Hippocampal formation (tissue), 2 donors: Measurements from ENCODE around the gene TIMD4.

Source experiments
- DNase-seq, 2 donors: peaks; one replicate each; lab custom pipeline; 2025; lab: John Stamatoyannopoulos, UW

Gene TIMD4

DNA sequence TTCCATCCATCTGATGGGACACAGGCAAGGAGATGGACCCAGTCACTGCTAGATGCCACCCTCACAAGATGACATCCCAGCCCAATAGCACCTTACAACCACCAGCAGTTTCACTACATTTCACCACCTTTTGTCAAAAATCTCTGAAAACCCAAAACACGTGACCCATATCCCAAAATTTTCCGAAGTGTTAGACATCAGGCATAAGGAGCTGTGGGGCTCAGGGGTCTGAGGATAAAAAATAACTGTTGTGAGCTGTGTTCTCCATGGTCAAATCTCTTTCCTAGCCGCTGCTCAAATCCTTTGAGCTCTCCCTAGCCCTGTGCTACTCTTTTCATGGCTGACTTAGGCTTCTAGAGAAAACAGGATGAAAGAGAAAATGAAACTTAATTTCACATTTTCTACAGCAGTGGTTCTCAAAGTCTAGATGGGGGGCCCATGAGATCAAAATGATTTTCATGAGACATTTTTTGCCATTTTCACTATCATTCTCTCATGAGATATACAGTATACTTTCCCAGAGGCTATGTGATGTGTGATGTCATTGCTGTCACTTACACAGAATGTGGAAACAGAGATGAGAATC lies 40.7 kb downstream of the TIMD4 start:
- DNase-seq, result no peak

GRCh38 chr5:156920861-156921431 lies 42.1 kb downstream of the TIMD4 start:
- DNase-seq, result no peak

GRCh38 chr5:156920042-156920860 lies 42.8 kb downstream of the TIMD4 start:
- DNase-seq, result no peak

DNA sequence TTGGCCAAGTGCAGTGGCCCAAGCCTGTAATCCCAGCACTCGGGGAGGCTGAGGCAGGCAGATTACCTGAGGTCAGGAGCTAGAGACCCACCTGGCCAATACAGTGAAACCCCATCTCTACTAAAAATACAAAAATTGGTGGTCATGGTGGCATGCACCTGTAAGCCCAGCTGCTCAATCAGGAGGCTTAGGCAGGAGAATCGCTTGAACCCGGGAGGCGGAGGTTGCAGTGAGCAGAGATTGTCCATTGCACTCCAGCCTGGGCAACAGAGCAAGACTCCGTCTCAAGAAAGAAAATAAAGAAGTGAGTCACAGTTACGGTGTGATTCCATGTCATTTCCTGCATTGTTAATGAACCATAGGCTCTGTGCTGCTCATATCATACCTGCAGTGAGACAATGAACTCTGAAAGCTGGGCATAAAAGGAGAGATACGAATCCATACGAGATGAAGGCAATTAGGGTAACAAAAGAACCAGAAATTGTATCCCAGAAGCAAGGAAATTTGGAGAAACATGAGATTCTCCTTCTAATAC lies 44.6 kb downstream of the TIMD4 start:
- DNase-seq, result no peak

DNA sequence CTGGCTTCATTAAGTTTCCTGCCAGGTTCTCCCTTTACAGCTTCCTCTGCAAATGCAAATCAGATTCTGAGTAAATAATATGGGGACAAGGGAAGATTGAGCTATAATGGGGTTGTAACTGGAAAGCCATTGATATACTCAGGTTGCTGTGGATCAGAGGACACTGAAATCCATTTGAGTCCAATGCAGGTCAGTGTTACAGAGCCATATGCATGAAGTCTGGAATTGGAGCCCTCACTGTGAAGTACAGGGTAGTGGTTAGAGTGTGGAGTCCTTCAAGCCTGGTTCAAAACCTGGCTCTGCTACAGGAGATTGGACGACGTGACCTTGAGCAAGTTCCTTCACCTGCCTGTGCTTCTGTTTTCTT lies 48.7 kb downstream of the TIMD4 start:
- no peak for DNase-seq

- no peak for DNase-seq
Measured at GRCh38 chr5:156913719-156914370, 49.2 kb downstream of the TIMD4 start.

DNA sequence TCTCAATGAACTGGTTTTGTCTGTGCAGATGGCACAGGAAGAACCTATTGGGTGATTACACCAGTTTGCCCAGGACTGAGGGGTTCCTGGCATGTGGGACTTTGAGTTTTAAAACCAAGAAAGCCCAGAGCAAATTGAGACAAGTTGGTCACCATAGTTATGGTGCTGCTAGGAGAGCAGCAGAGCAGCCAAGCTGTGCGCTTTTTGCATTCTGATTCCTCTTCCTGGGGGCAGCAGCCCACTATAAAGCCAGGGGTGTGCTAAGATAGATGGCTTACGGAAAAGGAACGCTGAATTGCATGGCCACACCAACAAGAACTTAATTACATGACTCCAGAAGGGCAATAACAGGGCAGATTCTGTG lies 49.7 kb downstream of the TIMD4 start:
- DNase-seq, result no peak

GRCh38 chr5:156912869-156913268 lies 50.2 kb downstream of the TIMD4 start:
- DNase-seq, result no peak

GRCh38 chr5:156909180-156909579 lies 53.8 kb downstream of the TIMD4 start:
- DNase-seq, result no peak

DNA sequence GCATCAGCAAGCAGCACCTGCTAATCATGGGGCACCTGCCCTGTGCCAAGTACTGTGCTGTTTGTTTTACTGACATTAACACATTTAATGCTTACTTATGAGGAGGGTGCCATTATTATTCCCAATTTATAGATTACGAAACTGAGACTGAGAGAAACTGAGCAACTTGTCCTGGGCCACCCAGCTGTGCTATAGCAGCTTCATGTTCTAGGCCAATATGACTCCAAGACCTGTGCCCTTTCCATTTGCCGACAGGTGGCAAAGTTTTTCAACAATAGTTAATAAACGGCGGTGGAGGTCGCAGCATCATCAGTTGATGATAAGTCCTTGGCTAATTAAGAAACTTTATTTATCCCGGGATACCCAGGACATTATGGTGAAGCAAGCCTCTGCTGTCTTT lies 55.4 kb downstream of the TIMD4 start:
- no peak for DNase-seq

DNA sequence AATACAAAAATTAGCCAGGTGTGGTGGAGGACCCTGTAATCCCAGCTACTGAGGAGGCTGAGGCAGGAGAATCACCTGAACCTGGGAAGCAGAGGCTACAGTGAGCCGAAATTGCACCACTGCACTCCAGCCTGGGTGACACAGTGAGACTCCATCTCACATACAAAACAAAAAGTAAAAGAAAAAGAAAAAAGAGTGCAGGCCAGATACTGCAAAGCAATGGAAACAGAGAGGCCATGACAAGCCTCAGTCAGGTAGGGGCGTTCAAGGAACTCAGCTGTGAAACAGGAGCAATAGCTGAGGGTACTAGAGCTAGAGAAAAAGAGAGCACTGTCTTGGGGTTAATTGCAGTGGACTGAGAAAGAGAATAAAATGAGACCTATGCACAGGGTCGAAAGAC lies 56.2 kb downstream of the TIMD4 start:
- DNase-seq, result no peak

- no peak for DNase-seq
Measured at GRCh38 chr5:156896546-156896945, 66.5 kb downstream of the TIMD4 start.

- DNase-seq, result no peak
Measured at GRCh38 chr5:156893517-156893916, 69.5 kb downstream of the TIMD4 start.

- no peak for DNase-seq
Measured at GRCh38 chr5:156892864-156893263, 70.2 kb downstream of the TIMD4 start.

- no peak for DNase-seq
Measured at GRCh38 chr5:156892223-156892622, 70.8 kb downstream of the TIMD4 start.

- no peak for DNase-seq
Measured at GRCh38 chr5:156888520-156888919, 74.5 kb downstream of the TIMD4 start.

DNA sequence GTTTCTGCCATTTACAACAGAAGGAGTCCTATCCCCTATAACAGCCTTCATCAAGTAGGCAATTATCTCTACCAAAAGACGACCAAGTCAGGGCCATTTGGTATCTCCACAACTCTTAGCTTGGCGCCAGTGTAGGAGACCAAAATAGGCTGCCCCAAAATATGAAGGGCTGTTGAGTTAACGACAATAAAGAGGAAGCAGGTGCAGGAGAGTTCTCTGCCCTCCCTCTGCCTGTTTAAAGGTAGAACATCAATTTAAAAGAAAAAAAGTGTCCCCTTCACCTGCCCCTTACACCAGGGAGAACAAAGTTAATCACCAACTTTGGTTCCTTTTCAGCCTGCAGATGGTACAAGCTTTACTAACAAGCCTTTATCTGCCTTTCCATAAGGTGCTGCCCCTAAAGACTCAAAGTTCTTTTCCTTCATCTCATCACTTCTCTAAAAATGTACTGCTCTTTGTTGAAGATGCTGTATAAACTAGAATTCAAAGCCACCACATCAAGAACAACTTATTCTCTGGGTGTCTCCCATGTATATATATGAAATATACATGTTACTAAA lies 79.6 kb downstream of the TIMD4 start:
- DNase-seq, result no peak

DNA sequence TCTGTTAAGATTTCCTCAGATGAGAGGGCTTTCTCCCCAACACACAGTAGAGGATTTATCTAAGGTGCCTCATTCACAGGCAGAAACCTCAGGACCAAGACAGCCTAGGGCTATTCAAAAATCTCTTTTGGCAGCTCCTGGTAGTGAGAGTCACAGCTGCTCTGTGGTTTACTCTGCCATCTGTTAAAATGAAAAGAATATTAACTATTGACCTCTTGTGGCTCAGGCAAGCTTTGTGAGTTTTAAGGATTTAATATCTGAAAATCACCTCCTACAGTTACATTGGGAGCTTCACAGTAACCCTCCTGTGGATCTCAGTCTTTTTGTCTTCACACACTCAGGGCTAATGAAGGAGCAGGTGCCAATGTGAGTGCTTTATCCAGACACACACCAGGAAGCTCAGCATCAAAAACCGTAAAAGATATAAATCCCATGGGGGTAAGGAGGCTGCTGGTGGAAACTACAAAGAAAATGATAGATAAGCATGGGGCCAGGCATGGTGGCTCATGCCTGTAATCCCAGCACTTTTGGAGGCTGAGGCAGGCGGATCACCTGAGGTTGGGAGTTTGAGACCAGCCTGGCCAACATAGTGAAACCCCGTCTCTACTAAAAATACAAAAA lies 83.3 kb downstream of the TIMD4 start:
- no peak for DNase-seq

DNA sequence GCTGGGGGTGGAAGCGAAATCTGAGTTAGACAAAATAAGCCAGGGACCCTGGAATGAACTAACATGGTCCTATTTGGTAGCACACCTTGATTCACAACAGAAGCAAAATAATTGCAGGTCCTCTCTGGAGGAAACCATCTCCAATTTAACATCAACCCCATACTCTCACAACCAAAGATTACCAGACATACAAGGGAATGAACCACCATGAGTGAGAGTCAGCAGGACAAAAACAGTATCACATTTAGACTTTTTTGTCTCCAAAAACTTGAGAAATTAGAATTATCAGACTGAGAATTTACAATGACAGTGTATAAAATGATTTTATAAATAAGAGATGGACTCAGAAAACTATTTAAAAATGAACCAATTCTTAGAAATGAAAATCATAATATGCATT lies 91.8 kb downstream of the TIMD4 start:
- DNase-seq, result no peak

GRCh38 chr5:156870498-156870839 lies 92.6 kb downstream of the TIMD4 start:
- no peak for DNase-seq
